Skeletal muscle tissue (tissue), 4 donors: ENCODE data around the gene RC3H1. TPM values are rescaled to one million over a fixed set of nuclear protein-coding genes. Genes with fewer than 3 reads are reported as not detected.

ENCODE experiments used
- H3K27ac ChIP-seq: one replicate; pipeline ENCODE4 v1.7.0; 2013; ENCODE audit warnings: mild to moderate bottlenecking, low read depth, low read length, inconsistent platforms
- H3K27me3 ChIP-seq, 3 donors: one replicate each; pipeline ENCODE4 v1.7.0; 2013; ENCODE audit warnings: low read length in 3 of 3; ENCODE audit not compliant: control insufficient read depth in 3 of 3, insufficient read depth in 3 of 3
- H3K36me3 ChIP-seq, 3 donors: one replicate each; pipeline ENCODE4 v1.7.0; 2013; ENCODE audit warnings: low read length in 3 of 3; ENCODE audit not compliant: control insufficient read depth in 3 of 3, insufficient read depth in 3 of 3
- H3K4me1 ChIP-seq, 3 donors: one replicate each; pipeline ENCODE4 v1.7.0; 2013; ENCODE audit warnings: low read length in 3 of 3, mild to moderate bottlenecking in 3 of 3; ENCODE audit not compliant: control insufficient read depth in 3 of 3, insufficient read depth in 3 of 3
- H3K4me3 ChIP-seq, 3 donors: one replicate each; pipeline ENCODE4 v1.7.0; 2013; ENCODE audit warnings: low read length in 3 of 3
- H3K9ac ChIP-seq, 3 donors: one replicate each; pipeline ENCODE4 v1.7.0; 2013; ENCODE audit warnings: low read length in 3 of 3, mild to moderate bottlenecking in 3 of 3, moderate library complexity in 2 of 3, low read depth in 1 of 3
- H3K9me3 ChIP-seq, 3 donors: one replicate each; pipeline ENCODE4 v1.7.0; 2013; ENCODE audit warnings: low read length in 3 of 3; ENCODE audit not compliant: control insufficient read depth in 3 of 3
- total RNA-seq: library from RNA; depleted of rRNA; stranded (reverse); fragments of >200 nt; gene quantifications from one replicate; pipeline ENCODE4 v1.2.3, GENCODE V29; 2014
- donor health status: Osteomylitis.

RC3H1 gene
- total RNA-seq, 1 donor from 2014 or later: 19.8 TPM

DNA sequence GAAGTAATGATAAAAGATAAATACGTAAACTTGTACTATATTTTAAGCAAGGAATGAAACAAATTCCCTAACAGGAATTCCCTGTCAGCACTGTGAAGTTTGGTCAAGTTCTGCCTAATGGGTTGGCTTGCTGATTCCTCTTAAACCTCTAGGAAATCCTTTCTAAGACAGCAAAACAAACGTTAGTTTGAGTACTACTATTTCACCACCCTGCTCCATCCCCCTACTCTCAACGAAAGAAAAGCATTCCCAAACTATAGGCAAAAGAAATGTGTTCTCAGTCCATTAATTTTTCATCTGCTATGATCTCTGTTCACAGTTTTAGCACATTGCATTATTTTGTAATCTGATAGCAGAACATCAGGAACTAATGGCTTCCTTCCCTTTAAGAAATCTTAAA, 121.2 kb downstream of the RC3H1 start:
- no peaks in the 10 kb centered on the region for H3K27me3 ChIP-seq
- H3K9me3 ChIP-seq: no peaks in the 10 kb centered on the region
- no peak overlapping the region for H3K27ac ChIP-seq
- H3K4me1 ChIP-seq: no peaks in the 10 kb centered on the region
- no peak overlapping the region for H3K9ac ChIP-seq
- H3K4me3 ChIP-seq: no peak overlapping the region
- peaks cover 0 to 2% (median 0%) of the 10 kb centered on the region in 3 donors for H3K36me3 ChIP-seq

DNA sequence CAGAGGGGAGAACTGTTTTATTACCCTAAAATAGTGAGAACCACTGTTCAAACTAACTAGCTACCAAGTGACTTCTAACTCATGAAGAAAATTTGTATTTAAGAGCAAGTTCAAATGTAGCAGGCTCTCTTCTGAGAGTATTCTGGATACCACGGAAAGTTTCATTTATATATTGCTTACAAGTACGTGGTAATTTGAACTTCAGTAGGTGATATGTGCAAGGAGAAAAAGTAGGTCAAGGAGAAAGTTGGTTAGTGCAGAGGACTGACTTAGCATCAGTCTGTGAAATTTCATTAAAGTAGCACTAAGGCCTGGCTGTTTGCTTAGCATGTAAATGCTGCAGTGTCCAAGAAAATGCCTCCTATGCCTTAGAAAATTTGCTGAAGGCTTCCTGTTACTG, 121.7 kb downstream of the RC3H1 start:
- H3K36me3 ChIP-seq: peaks cover 0 to 2% (median 0%) of the 10 kb centered on the region in 3 donors
- H3K4me3 ChIP-seq: no peak overlapping the region
- no peak overlapping the region for H3K9ac ChIP-seq
- no peaks in the 10 kb centered on the region for H3K4me1 ChIP-seq
- no peaks in the 10 kb centered on the region for H3K27me3 ChIP-seq
- H3K9me3 ChIP-seq: no peaks in the 10 kb centered on the region
- no peak overlapping the region for H3K27ac ChIP-seq

DNA sequence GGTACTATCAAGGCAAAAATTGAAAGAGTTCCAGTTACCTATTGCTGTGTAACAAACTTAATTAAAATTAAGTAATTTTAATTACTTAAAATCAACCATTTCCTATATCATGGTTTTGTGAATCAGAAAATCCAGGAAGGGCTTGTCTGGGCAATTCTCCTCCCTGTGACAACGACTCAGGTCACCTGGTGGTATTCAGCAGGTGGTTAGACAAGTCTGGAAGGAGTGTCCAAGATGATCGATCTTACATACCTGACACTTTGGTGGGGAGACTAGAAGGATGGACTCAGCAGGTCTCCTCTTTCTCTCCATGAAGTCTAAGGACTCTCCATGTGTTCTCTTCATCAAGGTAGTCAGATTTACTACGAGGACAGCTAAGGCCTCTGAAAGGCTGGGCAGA, 128.0 kb downstream of the RC3H1 start:
- peaks cover 0 to 4% (median 0%) of the 10 kb centered on the region in 3 donors for H3K36me3 ChIP-seq
- no peaks in the 10 kb centered on the region for H3K9me3 ChIP-seq
- H3K27me3 ChIP-seq: no peaks in the 10 kb centered on the region
- H3K27ac ChIP-seq: no peak overlapping the region
- H3K4me3 ChIP-seq: no peak overlapping the region
- no peak overlapping the region for H3K9ac ChIP-seq
- H3K4me1 ChIP-seq: no peaks in the 10 kb centered on the region

DNA sequence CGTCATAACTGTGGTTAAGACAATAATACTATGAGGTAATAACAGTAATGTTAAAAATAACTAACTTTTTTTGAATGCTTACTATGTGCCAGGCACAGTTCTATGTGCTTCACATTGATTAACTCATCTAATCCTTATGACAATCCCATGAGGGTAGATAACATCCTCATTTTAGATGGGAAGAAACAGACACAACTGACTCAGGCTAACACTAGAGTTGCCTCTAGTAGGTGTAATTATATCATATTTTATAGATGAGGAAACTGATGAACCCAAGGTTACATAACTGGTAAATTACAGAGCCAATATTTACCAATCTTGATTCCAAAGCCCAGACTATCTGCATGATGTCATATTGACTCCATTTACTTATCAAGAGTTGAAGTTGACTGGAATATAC, 128.5 kb downstream of the RC3H1 start:
- Histone ChIP-seq H3K4me3 (no peak overlapping the region), H3K27me3 (no peaks in the 10 kb centered on the region), H3K4me1 (no peaks in the 10 kb centered on the region), H3K9me3 (no peaks in the 10 kb centered on the region), H3K9ac (no peak overlapping the region), H3K36me3 (peaks cover 0 to 4% (median 0%) of the 10 kb centered on the region in 3 donors), H3K27ac (no peak overlapping the region)

DNA sequence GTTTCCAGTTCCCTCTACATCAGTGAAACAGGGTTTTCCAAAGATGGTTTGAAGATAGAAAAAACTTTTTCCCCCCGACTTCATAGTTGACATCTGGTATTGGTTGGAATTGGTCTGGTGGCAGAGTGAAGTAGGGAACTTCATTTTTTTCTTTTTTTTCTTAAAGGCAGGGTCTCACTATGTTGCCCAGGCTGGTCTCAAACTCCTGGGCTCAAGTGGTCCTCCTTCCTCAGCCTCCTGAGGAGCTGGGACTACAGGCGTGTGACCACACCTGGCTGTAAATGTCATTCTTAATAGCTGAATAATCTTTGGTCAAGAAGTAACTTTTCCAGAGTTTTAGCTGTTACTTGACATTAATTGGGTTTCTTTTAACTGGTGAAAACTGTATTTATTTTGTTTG, 132.3 kb downstream of the RC3H1 start:
- Histone ChIP-seq H3K4me1 (no peaks in the 10 kb centered on the region), H3K4me3 (no peak overlapping the region), H3K27ac (no peak overlapping the region), H3K27me3 (no peaks in the 10 kb centered on the region), H3K36me3 (peaks cover 9 to 20% (median 17%) of the 10 kb centered on the region in 3 donors), H3K9ac (no peak overlapping the region), H3K9me3 (no peaks in the 10 kb centered on the region)

DNA sequence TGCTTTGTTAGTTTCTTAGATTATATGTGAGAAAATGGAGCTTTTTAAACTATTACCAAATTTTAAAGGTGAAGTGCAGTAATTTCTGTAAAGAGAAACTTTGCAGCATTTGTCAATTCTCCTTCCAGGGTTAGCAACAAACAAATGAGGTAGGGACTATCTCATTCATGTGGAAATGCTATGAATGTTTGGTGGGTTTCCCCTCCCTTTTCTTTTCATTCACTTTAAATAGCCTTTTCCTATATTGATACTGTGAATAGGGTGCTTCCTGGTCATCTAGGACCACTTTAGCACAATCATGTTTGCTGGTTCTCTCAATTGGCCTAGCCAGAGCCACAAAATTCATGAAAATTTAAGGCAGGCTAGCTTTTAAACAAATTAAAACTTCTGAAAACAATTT, 133.4 kb downstream of the RC3H1 start:
- H3K9ac ChIP-seq: no peak overlapping the region
- no peak overlapping the region for H3K4me3 ChIP-seq
- no peaks in the 10 kb centered on the region for H3K4me1 ChIP-seq
- H3K36me3 ChIP-seq: peaks cover 9 to 20% (median 17%) of the 10 kb centered on the region in 3 donors
- H3K9me3 ChIP-seq: no peaks in the 10 kb centered on the region
- H3K27ac ChIP-seq: no peak overlapping the region
- no peaks in the 10 kb centered on the region for H3K27me3 ChIP-seq

DNA sequence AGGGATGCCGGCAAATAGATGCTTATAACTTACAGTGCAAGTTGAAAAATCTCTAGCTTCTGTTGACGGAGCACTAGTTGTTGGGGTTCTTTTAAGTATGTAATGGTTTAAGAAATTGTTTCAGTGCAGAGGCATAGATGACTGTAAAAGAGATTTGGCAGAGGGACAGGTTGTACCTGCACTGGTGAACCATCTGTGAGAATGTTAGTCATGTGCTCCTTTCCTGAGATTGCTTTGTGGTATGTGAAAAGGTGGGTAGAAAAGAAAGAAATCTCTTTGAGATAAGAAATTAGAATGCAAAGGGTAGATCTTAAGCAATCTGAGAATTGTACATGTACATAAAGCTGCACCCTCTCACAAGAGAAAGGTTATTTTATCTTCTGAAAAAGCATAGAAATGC, 134.5 kb downstream of the RC3H1 start:
- H3K9me3 ChIP-seq: no peaks in the 10 kb centered on the region
- no peak overlapping the region for H3K9ac ChIP-seq
- peaks cover 9 to 18% (median 17%) of the 10 kb centered on the region in 3 donors for H3K36me3 ChIP-seq
- H3K4me1 ChIP-seq: no peaks in the 10 kb centered on the region
- H3K4me3 ChIP-seq: no peak overlapping the region
- H3K27ac ChIP-seq: no peak overlapping the region
- H3K27me3 ChIP-seq: no peaks in the 10 kb centered on the region

DNA sequence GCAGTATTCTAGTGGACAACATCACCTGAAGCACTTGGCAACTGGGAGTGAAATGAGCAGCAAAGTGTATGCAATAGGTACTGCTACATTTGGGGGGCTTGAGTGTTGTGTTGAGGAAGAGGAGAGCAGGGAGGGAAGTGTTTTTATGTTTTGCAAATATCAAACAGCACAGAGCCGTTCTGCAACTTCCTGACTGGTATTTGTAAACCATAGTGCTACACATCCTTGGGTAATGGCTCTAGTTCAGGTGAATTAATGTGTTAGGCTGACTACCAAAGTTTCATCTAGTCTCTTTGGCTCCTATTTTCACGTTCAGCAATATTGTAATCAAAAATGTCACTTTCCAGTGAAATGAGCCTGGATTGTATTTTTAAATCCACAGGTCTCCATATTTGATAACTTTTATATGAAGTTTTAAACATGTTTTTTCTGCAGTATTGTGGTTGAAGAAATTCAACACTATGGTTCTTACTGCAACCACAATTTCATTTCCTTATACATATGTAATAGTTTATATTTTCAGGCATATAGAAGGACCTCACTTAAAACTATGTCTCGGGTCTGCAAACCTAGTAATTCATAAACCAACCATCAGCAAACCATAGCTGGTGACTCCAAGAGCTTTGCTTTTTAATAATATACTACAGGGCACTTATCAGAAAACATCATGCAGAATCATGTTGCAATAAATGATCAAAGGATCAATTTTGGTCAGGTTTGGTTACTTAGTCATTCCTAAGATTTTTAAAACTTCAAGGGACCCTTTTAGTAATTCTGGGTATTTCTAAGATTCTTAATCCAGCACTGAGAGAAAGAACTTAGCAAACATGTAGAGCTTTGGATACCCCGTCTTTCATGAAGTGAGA, 135.2 kb downstream of the RC3H1 start:
- no peak overlapping the region for H3K27ac ChIP-seq
- H3K27me3 ChIP-seq: no peaks in the 10 kb centered on the region
- no peak overlapping the region for H3K4me3 ChIP-seq
- H3K9me3 ChIP-seq: no peaks in the 10 kb centered on the region
- H3K9ac ChIP-seq: no peak overlapping the region
- no peaks in the 10 kb centered on the region for H3K4me1 ChIP-seq
- H3K36me3 ChIP-seq: peaks cover 9 to 17% (median 17%) of the 10 kb centered on the region in 3 donors

DNA sequence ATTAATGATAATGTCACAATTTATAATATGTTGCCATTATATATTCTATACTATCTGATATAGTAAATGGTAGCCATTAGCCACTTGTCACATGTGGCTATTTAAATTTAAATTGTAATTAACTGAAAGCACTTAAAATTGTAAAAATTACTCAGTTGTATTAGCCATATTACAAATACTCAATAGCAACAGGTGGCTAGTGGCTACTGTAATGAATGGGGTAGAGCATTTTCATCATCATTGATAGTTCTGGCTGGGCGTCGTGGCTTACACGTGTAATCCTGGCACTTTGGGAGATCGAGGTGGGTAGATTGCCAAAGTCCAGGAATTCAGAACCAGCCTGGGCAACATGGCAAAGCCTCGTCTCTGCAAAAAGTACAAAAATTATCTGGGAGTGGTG, 137.5 kb downstream of the RC3H1 start:
- Histone ChIP-seq H3K4me1 (no peaks in the 10 kb centered on the region), H3K36me3 (peaks cover 9 to 18% (median 17%) of the 10 kb centered on the region in 3 donors), H3K4me3 (no peak overlapping the region), H3K9me3 (no peaks in the 10 kb centered on the region), H3K9ac (no peak overlapping the region), H3K27me3 (no peaks in the 10 kb centered on the region), H3K27ac (no peak overlapping the region)
